Measurements from ENCODE around the gene DNAI2.

The DNAI2 gene

GRCh38 chr17:74274060-74274708 is at the start of gene DNAI2:
Gene DNAI2 (plus strand): TSS chr17:74274234. CDS start chr17:74281818, 7,584 bp downstream.
- ATAC-seq (replicated peaks) (peak; percentile 33 to 40), DNase-seq (no peak)
- H3K27ac Mint-ChIP-seq: peak within 1 kb of the TSS; percentile 79
- no peaks in the 10 kb centered on the region for H3K9me3 Mint-ChIP-seq
- H3K36me3 Mint-ChIP-seq: no peaks in the 10 kb centered on the region
- peaks cover 41 to 44% of the 10 kb centered on the region in 2 donors for H3K27me3 Mint-ChIP-seq
- H3K4me3 Mint-ChIP-seq: peak within 1 kb of the TSS; percentile 71 to 85
- H3K4me1 Mint-ChIP-seq: peaks cover 23 to 37% of the 10 kb centered on the region in 2 donors

GRCh38 chr17:74224959-74225725 is 48.9 kb upstream of the DNAI2 start:
- no peak overlapping the region for H3K27ac Mint-ChIP-seq
- H3K36me3 Mint-ChIP-seq: peaks cover 48 to 60% of the 10 kb centered on the region in 2 donors

DNA sequence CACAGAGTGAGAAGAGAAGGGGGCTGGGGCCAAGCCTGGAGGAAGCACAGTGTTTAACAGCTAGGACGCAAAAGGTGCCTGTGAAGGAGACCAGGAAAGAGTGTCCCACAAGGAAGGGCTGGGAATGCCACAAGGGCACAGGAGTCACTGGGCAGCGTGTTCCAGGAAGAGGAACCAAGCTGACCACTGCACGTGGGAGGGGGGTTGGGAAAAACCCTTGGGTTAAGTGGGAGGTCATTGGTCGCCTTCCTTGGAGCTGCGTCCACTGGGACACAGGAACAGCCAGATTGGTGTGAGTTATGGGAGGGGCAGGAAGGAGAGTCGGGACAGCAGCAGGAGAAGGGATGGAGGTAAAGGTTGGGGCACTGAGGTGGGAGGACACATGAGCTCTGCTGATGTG is 47.8 kb upstream of the DNAI2 start:
- Mint-ChIP-seq H3K4me1 (peaks cover 0 to 11% of the 10 kb centered on the region in 2 donors), H3K27ac (no peak overlapping the region), H3K27me3 (no peaks in the 10 kb centered on the region), H3K36me3 (peaks cover 50 to 65% of the 10 kb centered on the region in 2 donors), H3K4me3 (no peak overlapping the region), H3K9me3 (no peaks in the 10 kb centered on the region)
- no peak for ATAC-seq (replicated peaks)
- no peak for DNase-seq

More at GRCh38 chr17:74224959-74225725, 48.9 kb upstream of the DNAI2 start:
- peaks cover 0 to 11% of the 10 kb centered on the region in 2 donors for H3K4me1 Mint-ChIP-seq
- no peaks in the 10 kb centered on the region for H3K9me3 Mint-ChIP-seq
- H3K4me3 Mint-ChIP-seq: no peak overlapping the region
- DNase-seq: no peak
- ATAC-seq (replicated peaks): no peak
- no peaks in the 10 kb centered on the region for H3K27me3 Mint-ChIP-seq

GRCh38 chr17:74227271-74228080 is 46.6 kb upstream of the DNAI2 start:
- Mint-ChIP-seq H3K36me3 (peaks cover 48 to 62% of the 10 kb centered on the region in 2 donors), H3K4me3 (no peak overlapping the region), H3K4me1 (peaks cover 0 to 11% of the 10 kb centered on the region in 2 donors), H3K9me3 (no peaks in the 10 kb centered on the region), H3K27ac (no peak overlapping the region), H3K27me3 (no peaks in the 10 kb centered on the region)
- DNase-seq (no peak), ATAC-seq (replicated peaks) (no peak)

DNA sequence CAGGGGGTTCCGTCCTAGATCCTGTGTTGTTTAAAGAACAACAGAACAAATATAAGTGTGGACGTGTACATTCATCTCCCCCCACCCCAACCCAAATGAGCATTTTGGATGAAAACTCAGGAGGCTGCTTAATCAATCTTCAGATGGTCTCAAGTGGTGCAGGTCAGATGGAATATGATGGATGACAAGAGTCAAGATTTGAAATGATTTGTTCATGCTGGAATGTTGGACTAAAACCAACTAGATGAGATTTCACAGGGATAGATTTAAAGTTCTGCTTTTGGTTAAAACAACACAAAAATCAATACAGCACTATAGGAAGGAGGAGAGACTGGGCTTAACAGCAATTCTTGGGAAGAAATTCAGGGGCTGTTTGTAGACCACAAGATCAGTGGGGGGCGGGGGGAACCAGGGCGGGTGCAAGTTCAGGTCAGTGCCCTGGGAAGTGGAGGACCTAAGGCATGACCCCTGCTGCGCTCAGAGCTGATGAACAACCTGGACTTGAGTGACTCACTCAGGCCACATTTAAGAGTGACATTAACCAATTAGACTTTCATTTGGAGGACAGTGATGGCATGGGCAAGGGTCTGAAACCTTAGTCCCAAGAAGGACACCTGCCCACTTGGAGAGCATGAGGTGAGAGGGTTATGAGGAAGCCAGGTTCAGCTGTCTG is 45.6 kb upstream of the DNAI2 start:
- Mint-ChIP-seq H3K9me3 (no peaks in the 10 kb centered on the region), H3K4me1 (peaks cover 3 to 11% of the 10 kb centered on the region in 2 donors), H3K27me3 (no peaks in the 10 kb centered on the region), H3K27ac (no peak overlapping the region), H3K36me3 (peaks cover 49 to 60% of the 10 kb centered on the region in 2 donors), H3K4me3 (no peak overlapping the region)
- no peak for DNase-seq
- no peak for ATAC-seq (replicated peaks)

DNA sequence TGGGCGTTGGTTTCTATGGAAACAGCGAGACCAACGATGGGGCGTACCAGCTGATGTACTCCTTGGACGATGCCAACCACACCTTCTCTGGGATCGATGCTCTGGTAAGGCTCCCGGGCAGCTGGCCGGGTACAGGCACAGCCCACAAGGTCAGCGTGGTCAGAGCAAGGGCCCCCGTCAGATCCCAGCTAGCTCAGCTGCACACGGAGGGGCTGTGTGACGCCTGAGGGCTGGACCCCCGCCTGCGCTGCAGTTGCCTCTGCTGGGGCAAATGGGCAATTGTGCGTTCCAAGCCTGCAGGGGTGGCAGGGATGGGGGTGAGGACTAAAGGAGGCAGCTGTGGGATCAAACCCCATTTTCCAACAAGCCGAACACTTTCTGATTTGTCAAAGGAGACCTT is 43.1 kb upstream of the DNAI2 start:
- Mint-ChIP-seq H3K36me3 (peaks cover 31 to 35% of the 10 kb centered on the region in 2 donors), H3K27ac (no peak overlapping the region)

DNA sequence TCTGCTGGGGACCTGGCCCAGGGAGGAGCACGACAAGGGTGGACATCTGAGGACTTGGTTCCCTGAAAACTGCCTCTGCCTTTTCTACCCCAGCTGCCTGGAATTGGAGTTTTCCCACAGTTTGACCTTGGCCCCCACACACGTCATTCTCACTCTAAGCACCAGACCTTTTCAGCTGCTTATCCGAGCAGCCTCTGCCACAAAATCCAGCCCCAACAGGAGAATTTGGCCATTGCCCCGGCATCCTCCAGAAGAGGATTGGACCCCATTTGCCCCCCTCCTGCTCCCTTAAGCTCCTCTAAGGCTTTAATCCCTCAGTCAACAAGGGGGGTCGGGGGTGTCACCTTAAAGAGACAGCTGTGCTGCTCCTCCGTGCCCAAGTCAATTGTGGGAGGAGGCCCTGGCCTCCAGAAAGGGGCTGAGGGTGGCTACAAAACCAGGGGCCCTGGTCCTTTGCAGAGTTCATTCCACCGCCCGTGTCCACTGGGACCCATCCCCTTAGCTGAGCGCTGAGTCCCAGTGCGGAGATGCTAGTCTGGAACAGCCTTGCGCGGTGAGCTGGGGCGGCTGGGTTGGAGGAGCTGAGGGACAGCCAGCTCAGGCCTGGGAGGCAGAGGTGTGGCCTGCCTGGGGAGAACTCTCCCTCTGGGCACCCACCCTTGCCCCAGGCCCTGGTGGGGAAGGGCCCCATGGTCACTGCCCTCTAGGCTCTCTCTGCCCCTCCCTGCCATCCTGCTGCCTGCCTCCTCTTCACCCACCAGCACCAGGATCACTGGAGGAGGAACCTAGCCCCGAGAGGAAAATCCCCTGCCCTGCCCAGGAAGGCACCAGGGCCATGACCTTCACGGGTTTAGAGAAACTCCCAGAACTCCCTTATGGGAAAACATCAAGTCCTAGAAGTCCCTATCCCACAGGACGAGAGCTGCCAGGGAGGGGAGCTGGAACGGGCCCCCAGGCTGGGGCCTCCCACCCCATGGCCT is 41.8 kb upstream of the DNAI2 start:
- ATAC-seq (replicated peaks) (no peak), DNase-seq (no peak)
- Mint-ChIP-seq H3K36me3 (peaks cover 23 to 26% of the 10 kb centered on the region in 2 donors), H3K9me3 (no peaks in the 10 kb centered on the region), H3K27ac (no peak overlapping the region), H3K4me1 (peaks cover 10 to 11% of the 10 kb centered on the region in 2 donors), H3K4me3 (no peak overlapping the region), H3K27me3 (no peaks in the 10 kb centered on the region)

More for the DNA sequence above, 43.1 kb upstream of the DNAI2 start:
- Mint-ChIP-seq H3K27me3 (no peaks in the 10 kb centered on the region), H3K4me1 (peaks cover 10 to 17% of the 10 kb centered on the region in 2 donors), H3K4me3 (no peak overlapping the region), H3K9me3 (no peaks in the 10 kb centered on the region)
- no peak for DNase-seq
- no peak for ATAC-seq (replicated peaks)

GRCh38 chr17:74233937-74234336 is 40.1 kb upstream of the DNAI2 start:
- ATAC-seq (replicated peaks): no peak
- Mint-ChIP-seq H3K27me3 (no peaks in the 10 kb centered on the region), H3K27ac (peak overlapping the region; percentile 25), H3K4me3 (no peak overlapping the region), H3K4me1 (peaks cover 10 to 11% of the 10 kb centered on the region in 2 donors), H3K36me3 (peaks cover 24 to 27% of the 10 kb centered on the region in 2 donors), H3K9me3 (no peaks in the 10 kb centered on the region)
- DNase-seq: no peak

GRCh38 chr17:74234486-74234885 is 39.5 kb upstream of the DNAI2 start:
- peaks cover 10 to 11% of the 10 kb centered on the region in 2 donors for H3K4me1 Mint-ChIP-seq
- H3K27ac Mint-ChIP-seq: no peak overlapping the region
- H3K27me3 Mint-ChIP-seq: no peaks in the 10 kb centered on the region
- no peaks in the 10 kb centered on the region for H3K9me3 Mint-ChIP-seq
- ATAC-seq (replicated peaks) (peak in 1 of 2 donors; percentile 43), DNase-seq (no peak)
- no peak overlapping the region for H3K4me3 Mint-ChIP-seq
- peaks cover 27 to 31% of the 10 kb centered on the region in 2 donors for H3K36me3 Mint-ChIP-seq

- H3K36me3 Mint-ChIP-seq: peaks cover 30 to 33% of the 10 kb centered on the region in 2 donors
- peak overlapping the region; percentile 43 for H3K27ac Mint-ChIP-seq
- no peak for DNase-seq
- peak overlapping the region; percentile 61 to 75 for H3K4me3 Mint-ChIP-seq
- ATAC-seq (replicated peaks): peak; percentile 80 to 82
- H3K9me3 Mint-ChIP-seq: no peaks in the 10 kb centered on the region
- no peaks in the 10 kb centered on the region for H3K27me3 Mint-ChIP-seq
- H3K4me1 Mint-ChIP-seq: peaks cover 10 to 11% of the 10 kb centered on the region in 2 donors
Observed at GRCh38 chr17:74235040-74235581, 38.9 kb upstream of the DNAI2 start.

- H3K36me3 Mint-ChIP-seq: peaks cover 30% of the 10 kb centered on the region in 2 donors
- no peak overlapping the region for H3K27ac Mint-ChIP-seq
Observed at GRCh38 chr17:74235911-74236371, 38.1 kb upstream of the DNAI2 start.

GRCh38 chr17:74237321-74237720 is 36.7 kb upstream of the DNAI2 start:
- peaks cover 25 to 26% of the 10 kb centered on the region in 2 donors for H3K36me3 Mint-ChIP-seq
- ATAC-seq (replicated peaks) (no peak), DNase-seq (no peak)
- peaks cover 10 to 11% of the 10 kb centered on the region in 2 donors for H3K4me1 Mint-ChIP-seq
- no peaks in the 10 kb centered on the region for H3K27me3 Mint-ChIP-seq
- H3K9me3 Mint-ChIP-seq: no peaks in the 10 kb centered on the region
- H3K4me3 Mint-ChIP-seq: no peak overlapping the region
- no peak overlapping the region for H3K27ac Mint-ChIP-seq

More at GRCh38 chr17:74235911-74236371, 38.1 kb upstream of the DNAI2 start:
- peak overlapping the region in 1 of 2 donors; percentile 75 for H3K4me3 Mint-ChIP-seq
- DNase-seq (no peak), ATAC-seq (replicated peaks) (no peak)
- no peaks in the 10 kb centered on the region for H3K9me3 Mint-ChIP-seq
- H3K27me3 Mint-ChIP-seq: no peaks in the 10 kb centered on the region
- peaks cover 10 to 11% of the 10 kb centered on the region in 2 donors for H3K4me1 Mint-ChIP-seq
